DND-41 (cell line): ENCODE measurements around the gene INTS1.

Experiments used
- ATAC-seq: fragments of 200-7000 bp; cut with Tn5 transposase; 3 replicates; pipeline ENCODE4 v1.9.1; 2021; ENCODE audit warnings: low read depth; ENCODE audit not compliant: insufficient read depth
- DNase-seq: peaks from one replicate; pipeline ENCODE4 v3.0.0-alpha.2; 2020
- H2AFZ ChIP-seq: 2 replicates; pipeline ENCODE4 v1.6.0; 2012; ENCODE audit warnings: low read depth, low read length
- H3K27ac ChIP-seq: 2 replicates; pipeline ENCODE4 v1.5.1; 2012; ENCODE audit warnings: low read length, inconsistent platforms
- H3K27me3 ChIP-seq: fragments of 200-600 bp; sonication (generic); 2 replicates; pipeline ENCODE4 v1.6.0; 2012; ENCODE audit warnings: low read length, mild to moderate bottlenecking, inconsistent platforms; ENCODE audit not compliant: insufficient read depth, poor library complexity
- H3K36me3 ChIP-seq: 2 replicates; pipeline ENCODE4 v1.5.1; 2012; ENCODE audit warnings: low read length, inconsistent platforms; ENCODE audit not compliant: insufficient read depth
- H3K4me1 ChIP-seq: 2 replicates; pipeline ENCODE4 v1.5.1; 2012; ENCODE audit warnings: mild to moderate bottlenecking, low read length; ENCODE audit not compliant: insufficient read depth
- H3K4me2 ChIP-seq: 2 replicates; pipeline ENCODE4 v1.6.0; 2012; ENCODE audit warnings: mild to moderate bottlenecking, moderate library complexity, low read length, inconsistent platforms; ENCODE audit not compliant: insufficient read depth
- H3K4me3 ChIP-seq, 2 experiments: fragments of 200-600 bp in 1 of 2; shearing (Covaris generic) in 1 of 2; 2 replicates each; pipeline ENCODE4 v1.5.1; 2012 to 2016; ENCODE audit warnings: inconsistent platforms in 2 of 2, low read length in 2 of 2, mild to moderate bottlenecking in 2 of 2, low read depth in 1 of 2, moderate library complexity in 1 of 2
- H3K79me2 ChIP-seq: 2 replicates; pipeline ENCODE4 v1.6.0; 2012; ENCODE audit warnings: low read length, inconsistent platforms; ENCODE audit not compliant: insufficient read depth
- H3K9ac ChIP-seq: 2 replicates; pipeline ENCODE4 v1.6.0; 2012; ENCODE audit warnings: low read depth, mild to moderate bottlenecking, inconsistent platforms, low read length, moderate library complexity
- H3K9me3 ChIP-seq: 2 replicates; pipeline ENCODE4 v1.5.1; 2012; ENCODE audit warnings: low read length, moderate library complexity, mild to moderate bottlenecking, inconsistent platforms; ENCODE audit not compliant: insufficient read depth, severe bottlenecking
- H4K20me1 ChIP-seq: 2 replicates; pipeline ENCODE4 v1.6.0; 2012; ENCODE audit warnings: low read length; ENCODE audit not compliant: insufficient read depth
- EZH2 ChIP-seq: IDR thresholded peaks from 3 replicates; pipeline ENCODE4 v1.6.1; 2012; ENCODE audit warnings: borderline replicate concordance, low read depth, mild to moderate bottlenecking, moderate library complexity, low read length, inconsistent platforms; ENCODE audit not compliant: severe bottlenecking
- TF ChIP-seq, protein P1 (sequence below): IDR thresholded peaks from 2 replicates; pipeline ENCODE4 v1.5.1; 2012; ENCODE audit warnings: borderline replicate concordance, low read length, moderate library complexity, mild to moderate bottlenecking; ENCODE audit not compliant: poor library complexity, severe bottlenecking; ENCODE audit errors: extremely low read depth

Gene INTS1

DNA sequence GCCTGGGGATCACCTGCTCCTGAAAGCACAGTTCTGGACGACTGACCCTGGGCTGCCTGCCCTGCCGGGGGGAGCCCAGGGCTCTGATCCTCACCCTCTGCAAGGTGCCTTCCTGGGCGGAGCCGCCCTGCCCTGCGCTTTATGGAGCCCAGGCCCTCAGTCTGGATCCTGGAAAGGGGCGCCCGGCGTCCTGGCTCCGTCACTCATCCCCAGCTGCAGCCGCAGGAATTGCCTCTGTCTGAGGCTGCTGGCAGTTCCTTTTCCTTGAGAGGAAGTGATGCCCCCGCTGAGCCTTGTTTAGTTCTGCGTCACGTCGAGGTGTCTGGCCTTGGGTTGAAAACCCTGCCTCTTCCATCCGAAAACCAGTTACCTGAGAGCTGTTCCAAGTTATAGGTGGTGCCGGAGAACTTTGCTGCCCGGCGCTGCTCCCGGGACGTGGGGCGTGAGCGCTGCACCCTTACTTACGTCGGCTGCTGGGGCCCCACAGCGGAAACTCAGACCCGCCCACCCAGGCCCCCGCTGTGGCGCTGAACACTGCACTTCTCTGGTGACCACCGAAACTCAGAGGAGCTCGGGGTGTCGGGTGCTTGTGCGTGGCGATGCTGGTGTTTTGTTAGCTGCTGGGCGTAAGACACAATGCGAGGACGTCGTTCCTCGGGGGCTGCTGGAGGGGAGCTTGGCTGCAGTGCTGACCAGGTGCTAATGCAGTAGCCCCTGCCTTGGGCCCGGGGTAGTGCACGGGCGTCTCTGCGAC, 31.7 kb upstream of the INTS1 start:
- Histone ChIP-seq H3K4me1 (peaks cover 24% of the 10 kb centered on the region), H3K9ac (no peak overlapping the region), H4K20me1 (peaks cover 87% of the 10 kb centered on the region), H3K4me3 (no peak overlapping the region), H3K27me3 (no peaks in the 10 kb centered on the region), H3K79me2 (peaks cover 76% of the 10 kb centered on the region), H3K36me3 (peaks cover 33% of the 10 kb centered on the region), H3K27ac (no peak overlapping the region), H3K9me3 (no peaks in the 10 kb centered on the region), H3K4me2 (no peak overlapping the region), H2AFZ (no peak overlapping the region)
- DNase-seq: no peak
- ATAC-seq: no peak
- TF ChIP-seq, protein P1, sequence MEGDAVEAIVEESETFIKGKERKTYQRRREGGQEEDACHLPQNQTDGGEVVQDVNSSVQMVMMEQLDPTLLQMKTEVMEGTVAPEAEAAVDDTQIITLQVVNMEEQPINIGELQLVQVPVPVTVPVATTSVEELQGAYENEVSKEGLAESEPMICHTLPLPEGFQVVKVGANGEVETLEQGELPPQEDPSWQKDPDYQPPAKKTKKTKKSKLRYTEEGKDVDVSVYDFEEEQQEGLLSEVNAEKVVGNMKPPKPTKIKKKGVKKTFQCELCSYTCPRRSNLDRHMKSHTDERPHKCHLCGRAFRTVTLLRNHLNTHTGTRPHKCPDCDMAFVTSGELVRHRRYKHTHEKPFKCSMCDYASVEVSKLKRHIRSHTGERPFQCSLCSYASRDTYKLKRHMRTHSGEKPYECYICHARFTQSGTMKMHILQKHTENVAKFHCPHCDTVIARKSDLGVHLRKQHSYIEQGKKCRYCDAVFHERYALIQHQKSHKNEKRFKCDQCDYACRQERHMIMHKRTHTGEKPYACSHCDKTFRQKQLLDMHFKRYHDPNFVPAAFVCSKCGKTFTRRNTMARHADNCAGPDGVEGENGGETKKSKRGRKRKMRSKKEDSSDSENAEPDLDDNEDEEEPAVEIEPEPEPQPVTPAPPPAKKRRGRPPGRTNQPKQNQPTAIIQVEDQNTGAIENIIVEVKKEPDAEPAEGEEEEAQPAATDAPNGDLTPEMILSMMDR: no peak
- no peak for TF ChIP-seq EZH2

DNA sequence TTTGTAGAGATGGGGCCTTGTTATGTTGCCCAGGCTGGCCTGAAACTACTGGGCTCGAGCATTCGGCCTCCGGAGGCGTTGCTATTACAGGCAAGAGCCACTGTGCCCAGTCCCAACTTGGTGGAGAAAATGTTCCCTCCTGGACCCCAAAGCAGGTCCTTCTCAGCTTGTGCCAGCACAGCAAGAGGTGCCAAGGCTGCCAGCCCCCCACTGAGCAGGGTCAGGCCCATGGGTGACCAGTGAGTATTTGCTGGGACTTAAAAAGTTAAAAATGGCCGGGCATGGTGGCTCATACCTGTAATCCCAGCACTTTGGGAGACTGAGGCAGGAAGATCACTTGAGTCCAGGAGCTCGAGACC, 30.9 kb upstream of the INTS1 start:
- Histone ChIP-seq H3K4me2 (no peak overlapping the region), H3K27ac (no peak overlapping the region), H3K79me2 (peaks cover 80% of the 10 kb centered on the region), H3K9ac (no peak overlapping the region), H3K9me3 (no peaks in the 10 kb centered on the region), H3K27me3 (no peaks in the 10 kb centered on the region), H3K4me3 (no peak overlapping the region), H2AFZ (no peak overlapping the region), H3K36me3 (peaks cover 27% of the 10 kb centered on the region), H3K4me1 (peaks cover 27% of the 10 kb centered on the region), H4K20me1 (peaks cover 84% of the 10 kb centered on the region)
- TF ChIP-seq, protein P1: no peak
- TF ChIP-seq EZH2: no peak
- ATAC-seq (no peak), DNase-seq (no peak)

DNA sequence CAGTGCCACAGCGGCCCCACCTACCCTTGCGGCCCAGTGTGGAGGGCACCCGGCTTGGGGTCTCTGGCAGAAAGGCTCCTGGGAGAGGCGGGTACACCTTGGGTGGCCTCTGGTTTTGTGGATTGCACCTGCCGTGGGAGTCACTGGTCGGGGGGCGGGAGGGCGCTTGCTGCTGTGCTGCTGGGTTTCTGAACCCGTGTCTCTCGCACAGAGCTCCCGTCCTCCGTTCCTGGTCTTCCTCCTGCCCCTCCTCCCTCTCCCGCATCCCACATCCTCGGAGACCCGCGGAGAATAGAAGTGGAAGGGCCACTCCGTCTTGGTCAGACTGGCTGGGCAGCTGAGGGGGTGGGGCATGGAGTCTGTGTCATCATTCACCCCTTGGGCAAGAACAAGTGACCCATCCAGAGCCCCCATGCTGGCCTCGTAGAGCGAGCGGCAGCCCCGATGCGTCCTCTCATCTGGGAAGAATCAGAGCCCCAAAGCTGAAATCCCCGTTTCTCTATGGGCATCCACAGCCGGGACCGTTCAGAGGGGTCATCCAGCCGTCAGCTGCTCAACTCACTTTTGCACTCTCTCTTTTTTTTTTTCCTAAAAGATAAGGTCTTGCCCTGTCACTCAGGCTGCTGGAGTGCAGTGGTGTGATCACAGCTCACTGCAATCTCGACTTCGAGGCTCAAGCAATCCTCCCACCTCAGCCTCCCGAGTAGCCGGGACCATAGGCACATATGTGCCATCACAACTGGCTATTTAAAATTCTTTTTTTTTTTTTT, 30.3 kb upstream of the INTS1 start:
- Histone ChIP-seq H4K20me1 (peaks cover 79% of the 10 kb centered on the region), H3K9ac (no peak overlapping the region), H3K27me3 (no peaks in the 10 kb centered on the region), H3K4me2 (no peak overlapping the region), H3K4me1 (peaks cover 30% of the 10 kb centered on the region), H2AFZ (no peak overlapping the region), H3K9me3 (no peaks in the 10 kb centered on the region), H3K27ac (no peak overlapping the region), H3K79me2 (peaks cover 80% of the 10 kb centered on the region), H3K4me3 (no peak overlapping the region), H3K36me3 (peaks cover 21% of the 10 kb centered on the region)
- TF ChIP-seq EZH2: no peak
- TF ChIP-seq, protein P1: no peak
- ATAC-seq: no peak
- DNase-seq: no peak
